ENCODE data around the gene BATF.

DNA sequence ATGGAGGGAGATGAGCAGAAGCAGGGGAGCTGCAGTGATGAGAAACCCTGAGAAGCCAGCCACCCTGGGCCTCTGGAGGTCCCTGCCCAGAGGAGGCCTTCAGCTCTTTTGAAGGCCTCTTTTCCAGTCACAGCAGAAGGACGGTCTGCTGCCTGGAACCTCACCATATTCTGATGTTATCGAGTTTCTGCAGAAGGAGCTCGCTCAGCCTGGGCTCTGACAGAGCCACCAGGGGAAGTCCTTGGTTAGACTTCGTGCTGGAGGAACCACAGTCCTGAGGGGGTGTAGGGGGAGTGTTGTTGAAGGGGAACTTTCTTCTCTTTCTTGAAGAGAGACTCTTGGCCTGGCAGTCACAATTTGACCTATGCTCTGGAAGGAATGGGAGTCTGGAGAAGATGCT lies 25.1 kb upstream of the BATF start:
- TF ChIP-seq ZNF274 (IDR thresholded peaks at IDR 0.05; ENCODE audit: low read depth, low read length) (no peak), SP1 (IDR thresholded peaks at IDR 0.05; ENCODE audit: low read depth) (no peak), CEBPB (IDR thresholded peaks at IDR 0.05; ENCODE audit: low read depth) (no peak), POLR2A (IDR thresholded peaks at IDR 0.05; ENCODE audit: borderline replicate concordance, extremely low read depth, insufficient read depth, insufficient read length) (no peak), POLR2AphosphoS5 (IDR thresholded peaks at IDR 0.05; ENCODE audit: low read depth, low read length) (no peak), YY1 (IDR thresholded peaks at IDR 0.05; ENCODE audit: extremely low read depth, insufficient replicate concordance, low read depth, low read length) (no peak), EZH2 (IDR thresholded peaks at IDR 0.05) (no peak), SRF (IDR thresholded peaks at IDR 0.05; ENCODE audit: low read depth) (no peak)
- TF ChIP-seq, protein P1, sequence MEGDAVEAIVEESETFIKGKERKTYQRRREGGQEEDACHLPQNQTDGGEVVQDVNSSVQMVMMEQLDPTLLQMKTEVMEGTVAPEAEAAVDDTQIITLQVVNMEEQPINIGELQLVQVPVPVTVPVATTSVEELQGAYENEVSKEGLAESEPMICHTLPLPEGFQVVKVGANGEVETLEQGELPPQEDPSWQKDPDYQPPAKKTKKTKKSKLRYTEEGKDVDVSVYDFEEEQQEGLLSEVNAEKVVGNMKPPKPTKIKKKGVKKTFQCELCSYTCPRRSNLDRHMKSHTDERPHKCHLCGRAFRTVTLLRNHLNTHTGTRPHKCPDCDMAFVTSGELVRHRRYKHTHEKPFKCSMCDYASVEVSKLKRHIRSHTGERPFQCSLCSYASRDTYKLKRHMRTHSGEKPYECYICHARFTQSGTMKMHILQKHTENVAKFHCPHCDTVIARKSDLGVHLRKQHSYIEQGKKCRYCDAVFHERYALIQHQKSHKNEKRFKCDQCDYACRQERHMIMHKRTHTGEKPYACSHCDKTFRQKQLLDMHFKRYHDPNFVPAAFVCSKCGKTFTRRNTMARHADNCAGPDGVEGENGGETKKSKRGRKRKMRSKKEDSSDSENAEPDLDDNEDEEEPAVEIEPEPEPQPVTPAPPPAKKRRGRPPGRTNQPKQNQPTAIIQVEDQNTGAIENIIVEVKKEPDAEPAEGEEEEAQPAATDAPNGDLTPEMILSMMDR (IDR thresholded peaks at IDR 0.05 in 2 of 3, conservative IDR thresholded peaks at IDR 0.05 in 1 of 3; ENCODE audit: borderline replicate concordance in 1 of 3, insufficient read depth in 1 of 3, low read depth in 2 of 3, low read length in 2 of 3): no peak
